Liver (tissue), 9 donors: ENCODE data around the gene DMXL2. TPM values are rescaled to one million over a fixed set of nuclear protein-coding genes. Genes with fewer than 3 reads are reported as not detected.

Experiments
- DNase-seq: peaks from one replicate; pipeline ENCODE4 v3.0.0-alpha.2; 2017; ENCODE audit warnings: low spot score
- H3K27ac ChIP-seq, 2 donors: one replicate each; pipeline ENCODE4 v1.7.0; 2013; ENCODE audit warnings: inconsistent platforms in 2 of 2, low read length in 2 of 2, control low read depth in 1 of 2, low read depth in 1 of 2, mild to moderate bottlenecking in 1 of 2
- H3K27me3 ChIP-seq, 4 donors: one replicate each; pipeline versions ENCODE4 v1.6.1 to v1.7.0; 2013; ENCODE audit warnings: low read length in 3 of 4, inconsistent platforms in 1 of 4, mild to moderate bottlenecking in 1 of 4, moderate library complexity in 1 of 4; ENCODE audit not compliant: control insufficient read depth in 4 of 4, insufficient read depth in 4 of 4
- H3K36me3 ChIP-seq, 4 donors: one replicate each; pipeline versions ENCODE4 v1.6.1 to v1.7.0; 2013; ENCODE audit warnings: low read length in 3 of 4, mild to moderate bottlenecking in 3 of 4, low read depth in 1 of 4, moderate library complexity in 1 of 4; ENCODE audit not compliant: control insufficient read depth in 4 of 4, insufficient read depth in 3 of 4
- H3K4me1 ChIP-seq, 4 donors: one replicate each; pipeline versions ENCODE4 v1.6.1 to v1.7.0; 2013; ENCODE audit warnings: low read length in 3 of 4, mild to moderate bottlenecking in 3 of 4, moderate library complexity in 1 of 4; ENCODE audit not compliant: control insufficient read depth in 4 of 4, insufficient read depth in 4 of 4
- H3K4me3 ChIP-seq, 3 donors: one replicate each; pipeline versions ENCODE4 v1.6.1 to v1.7.0; 2013; ENCODE audit warnings: low read length in 3 of 3, control low read depth in 1 of 3, low read depth in 1 of 3, mild to moderate bottlenecking in 1 of 3
- H3K9ac ChIP-seq, 2 donors: one replicate each; pipeline ENCODE4 v1.7.0; 2013; ENCODE audit warnings: low read length in 2 of 2, mild to moderate bottlenecking in 2 of 2, moderate library complexity in 2 of 2, control low read depth in 1 of 2, low read depth in 1 of 2
- H3K9me3 ChIP-seq, 4 donors: one replicate each; pipeline versions ENCODE4 v1.6.1 to v1.7.0; 2013; ENCODE audit warnings: low read length in 3 of 4; ENCODE audit not compliant: control insufficient read depth in 4 of 4
- EGR1 ChIP-seq, 2 donors: IDR thresholded peaks; 2 replicates each; pipeline ENCODE4 v1.6.1; 2016 to 2018; ENCODE audit warnings: antibody characterized with exemption in 2 of 2, low read depth in 2 of 2
- FOXA1 ChIP-seq: IDR thresholded peaks from 2 replicates; pipeline ENCODE4 v1.6.1; 2016; ENCODE audit warnings: antibody characterized with exemption
- FOXA2 ChIP-seq: IDR thresholded peaks from 2 replicates; pipeline ENCODE4 v1.6.1; 2016; ENCODE audit warnings: antibody characterized with exemption
- GABPA ChIP-seq, 2 donors: IDR thresholded peaks in 1 of 2; conservative IDR thresholded peaks in 1 of 2; 2 replicates each; pipeline ENCODE4 v1.6.1; 2016; ENCODE audit warnings: antibody characterized with exemption in 2 of 2, mild to moderate bottlenecking in 1 of 2, moderate library complexity in 1 of 2
- HNF4A ChIP-seq, 2 donors: conservative IDR thresholded peaks; 2 replicates each; pipeline ENCODE4 v1.6.1; 2016; ENCODE audit warnings: antibody characterized with exemption in 2 of 2, mild to moderate bottlenecking in 2 of 2
- JUND ChIP-seq, 2 donors: IDR thresholded peaks; 2 replicates each; pipeline ENCODE4 v1.6.1; 2016; ENCODE audit warnings: antibody characterized with exemption in 2 of 2
- RAD21 ChIP-seq, 2 donors: IDR thresholded peaks; 2 replicates each; pipeline ENCODE4 v1.6.1; 2016; ENCODE audit warnings: antibody characterized with exemption in 2 of 2, mild to moderate bottlenecking in 2 of 2
- RXRA ChIP-seq, 2 donors: IDR thresholded peaks; 2 replicates each; pipeline ENCODE4 v1.6.1; 2017 to 2018; ENCODE audit warnings: antibody characterized with exemption in 2 of 2, mild to moderate bottlenecking in 1 of 2
- SP1 ChIP-seq: IDR thresholded peaks from 2 replicates; pipeline ENCODE4 v1.6.1; 2018; ENCODE audit warnings: antibody characterized with exemption, mild to moderate bottlenecking
- TAF1 ChIP-seq: conservative IDR thresholded peaks from 2 replicates; pipeline ENCODE4 v1.6.1; 2016; ENCODE audit warnings: antibody characterized with exemption, mild to moderate bottlenecking
- YY1 ChIP-seq: IDR thresholded peaks from 2 replicates; pipeline ENCODE4 v1.6.1; 2016; ENCODE audit warnings: antibody characterized with exemption, mild to moderate bottlenecking
- WGBS: extraction: QIAGEN DNeasy Blood & Tissue Kit; methylation state at CpG from one replicate; pipeline ENCODE4 v1.1.7; 2013; 5-methylcytosine and 5-hydroxymethylcytosine counted together
- polyA plus RNA-seq, 2 donors: library from polyadenylated mRNA; stranded (reverse) in 1 of 2; unstranded in 1 of 2; fragments of 200-250 nt in 1 of 2; fragments of >200 nt in 1 of 2; fragmentation: Nextera tagmentation in 1 of 2; extraction: Ambion mirVana in 1 of 2; gene quantifications; one replicate each; pipeline versions ENCODE4 v1.2.1 to v1.2.3, GENCODE V29; 2013 to 2015
- total RNA-seq, 2 donors: library from RNA; depleted of rRNA; stranded (reverse); fragments of >200 nt; gene quantifications; one replicate each; pipeline ENCODE4 v1.2.3, GENCODE V29; 2014
- TF ChIP-seq, protein P1 (sequence below): IDR thresholded peaks from 2 replicates; pipeline ENCODE4 v1.6.1; 2016; ENCODE audit warnings: antibody characterized with exemption
- TF ChIP-seq, protein P2 (sequence below): IDR thresholded peaks from 2 replicates; pipeline ENCODE4 v1.6.1; 2016; ENCODE audit warnings: antibody characterized with exemption
- TF ChIP-seq, protein P3 (sequence below): IDR thresholded peaks from 2 replicates; pipeline ENCODE4 v1.6.1; 2016; ENCODE audit warnings: antibody characterized with exemption, mild to moderate bottlenecking
- TF ChIP-seq, protein P4 (sequence below): IDR thresholded peaks from 2 replicates; pipeline ENCODE4 v1.6.1; 2016; ENCODE audit warnings: antibody characterized with exemption
- TF ChIP-seq, protein P5 (sequence below): fragments of 150-350 bp; IDR thresholded peaks from 2 replicates; pipeline ENCODE4 v1.5.1; 2017; ENCODE audit warnings: improper control_type of control experiment, low read depth, low read length; ENCODE audit not compliant: missing input control
- donor health status: healthy.
- donor health status: healthy.
- donor health status: healthy.
- donor health status: healthy.
- donor health status: healthy.

The DMXL2 gene
- total and polyA plus RNA-seq, 4 donors, result 3.4 to 58.5 (median 17.6) TPM

DNA sequence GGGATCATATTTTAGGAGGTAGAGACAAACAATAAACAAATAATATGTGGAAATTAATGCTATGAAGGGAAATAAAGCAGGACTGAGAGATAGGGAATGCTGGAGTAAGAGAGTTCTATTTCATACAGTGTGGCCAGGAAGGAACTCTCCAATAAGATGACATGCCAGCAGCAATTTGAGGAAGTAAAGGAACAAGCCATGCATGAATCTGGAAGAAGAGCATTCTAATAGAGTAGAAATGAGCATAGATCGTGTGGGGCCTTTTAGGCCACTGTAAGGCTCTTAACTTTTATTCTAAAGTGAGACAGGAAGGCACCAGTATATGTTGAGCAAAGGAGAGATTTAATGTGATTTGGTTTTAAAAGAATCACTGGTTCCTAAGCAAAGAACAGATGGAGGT is 126.3 kb downstream of the DMXL2 start:
- Histone ChIP-seq H3K9ac (no peak overlapping the region), H3K4me3 (no peak overlapping the region), H3K27me3 (no peaks in the 10 kb centered on the region), H3K9me3 (no peaks in the 10 kb centered on the region), H3K36me3 (no peaks in the 10 kb centered on the region), H3K27ac (no peak overlapping the region), H3K4me1 (peaks cover 2 to 28% (median 19%) of the 10 kb centered on the region in 4 donors)
- DNase-seq, result no peak
- 84% methylated on average over 1 of the region's 1 CpG for WGBS
- TF ChIP-seq SP1 (no peak), EGR1 (IDR thresholded peaks at IDR 0.05; ENCODE audit: low read depth in 2 of 2) (no peak), RAD21 (IDR thresholded peaks at IDR 0.05) (no peak), HNF4A (conservative IDR thresholded peaks at IDR 0.05) (no peak), FOXA1 (no peak), RXRA (IDR thresholded peaks at IDR 0.05) (no peak), TAF1 (no peak), JUND (IDR thresholded peaks at IDR 0.05) (no peak), GABPA (IDR thresholded peaks at IDR 0.05 in 1 of 2, conservative IDR thresholded peaks at IDR 0.05 in 1 of 2) (no peak)
- TF ChIP-seq, protein P1, sequence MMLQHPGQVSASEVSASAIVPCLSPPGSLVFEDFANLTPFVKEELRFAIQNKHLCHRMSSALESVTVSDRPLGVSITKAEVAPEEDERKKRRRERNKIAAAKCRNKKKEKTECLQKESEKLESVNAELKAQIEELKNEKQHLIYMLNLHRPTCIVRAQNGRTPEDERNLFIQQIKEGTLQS, result no peak
- TF ChIP-seq, protein P2, sequence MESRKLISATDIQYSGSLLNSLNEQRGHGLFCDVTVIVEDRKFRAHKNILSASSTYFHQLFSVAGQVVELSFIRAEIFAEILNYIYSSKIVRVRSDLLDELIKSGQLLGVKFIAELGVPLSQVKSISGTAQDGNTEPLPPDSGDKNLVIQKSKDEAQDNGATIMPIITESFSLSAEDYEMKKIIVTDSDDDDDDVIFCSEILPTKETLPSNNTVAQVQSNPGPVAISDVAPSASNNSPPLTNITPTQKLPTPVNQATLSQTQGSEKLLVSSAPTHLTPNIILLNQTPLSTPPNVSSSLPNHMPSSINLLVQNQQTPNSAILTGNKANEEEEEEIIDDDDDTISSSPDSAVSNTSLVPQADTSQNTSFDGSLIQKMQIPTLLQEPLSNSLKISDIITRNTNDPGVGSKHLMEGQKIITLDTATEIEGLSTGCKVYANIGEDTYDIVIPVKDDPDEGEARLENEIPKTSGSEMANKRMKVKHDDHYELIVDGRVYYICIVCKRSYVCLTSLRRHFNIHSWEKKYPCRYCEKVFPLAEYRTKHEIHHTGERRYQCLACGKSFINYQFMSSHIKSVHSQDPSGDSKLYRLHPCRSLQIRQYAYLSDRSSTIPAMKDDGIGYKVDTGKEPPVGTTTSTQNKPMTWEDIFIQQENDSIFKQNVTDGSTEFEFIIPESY, result no peak
- TF ChIP-seq, protein P3, sequence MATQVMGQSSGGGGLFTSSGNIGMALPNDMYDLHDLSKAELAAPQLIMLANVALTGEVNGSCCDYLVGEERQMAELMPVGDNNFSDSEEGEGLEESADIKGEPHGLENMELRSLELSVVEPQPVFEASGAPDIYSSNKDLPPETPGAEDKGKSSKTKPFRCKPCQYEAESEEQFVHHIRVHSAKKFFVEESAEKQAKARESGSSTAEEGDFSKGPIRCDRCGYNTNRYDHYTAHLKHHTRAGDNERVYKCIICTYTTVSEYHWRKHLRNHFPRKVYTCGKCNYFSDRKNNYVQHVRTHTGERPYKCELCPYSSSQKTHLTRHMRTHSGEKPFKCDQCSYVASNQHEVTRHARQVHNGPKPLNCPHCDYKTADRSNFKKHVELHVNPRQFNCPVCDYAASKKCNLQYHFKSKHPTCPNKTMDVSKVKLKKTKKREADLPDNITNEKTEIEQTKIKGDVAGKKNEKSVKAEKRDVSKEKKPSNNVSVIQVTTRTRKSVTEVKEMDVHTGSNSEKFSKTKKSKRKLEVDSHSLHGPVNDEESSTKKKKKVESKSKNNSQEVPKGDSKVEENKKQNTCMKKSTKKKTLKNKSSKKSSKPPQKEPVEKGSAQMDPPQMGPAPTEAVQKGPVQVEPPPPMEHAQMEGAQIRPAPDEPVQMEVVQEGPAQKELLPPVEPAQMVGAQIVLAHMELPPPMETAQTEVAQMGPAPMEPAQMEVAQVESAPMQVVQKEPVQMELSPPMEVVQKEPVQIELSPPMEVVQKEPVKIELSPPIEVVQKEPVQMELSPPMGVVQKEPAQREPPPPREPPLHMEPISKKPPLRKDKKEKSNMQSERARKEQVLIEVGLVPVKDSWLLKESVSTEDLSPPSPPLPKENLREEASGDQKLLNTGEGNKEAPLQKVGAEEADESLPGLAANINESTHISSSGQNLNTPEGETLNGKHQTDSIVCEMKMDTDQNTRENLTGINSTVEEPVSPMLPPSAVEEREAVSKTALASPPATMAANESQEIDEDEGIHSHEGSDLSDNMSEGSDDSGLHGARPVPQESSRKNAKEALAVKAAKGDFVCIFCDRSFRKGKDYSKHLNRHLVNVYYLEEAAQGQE, result no peak
- TF ChIP-seq, protein P4, sequence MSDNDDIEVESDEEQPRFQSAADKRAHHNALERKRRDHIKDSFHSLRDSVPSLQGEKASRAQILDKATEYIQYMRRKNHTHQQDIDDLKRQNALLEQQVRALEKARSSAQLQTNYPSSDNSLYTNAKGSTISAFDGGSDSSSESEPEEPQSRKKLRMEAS, result no peak

DNA sequence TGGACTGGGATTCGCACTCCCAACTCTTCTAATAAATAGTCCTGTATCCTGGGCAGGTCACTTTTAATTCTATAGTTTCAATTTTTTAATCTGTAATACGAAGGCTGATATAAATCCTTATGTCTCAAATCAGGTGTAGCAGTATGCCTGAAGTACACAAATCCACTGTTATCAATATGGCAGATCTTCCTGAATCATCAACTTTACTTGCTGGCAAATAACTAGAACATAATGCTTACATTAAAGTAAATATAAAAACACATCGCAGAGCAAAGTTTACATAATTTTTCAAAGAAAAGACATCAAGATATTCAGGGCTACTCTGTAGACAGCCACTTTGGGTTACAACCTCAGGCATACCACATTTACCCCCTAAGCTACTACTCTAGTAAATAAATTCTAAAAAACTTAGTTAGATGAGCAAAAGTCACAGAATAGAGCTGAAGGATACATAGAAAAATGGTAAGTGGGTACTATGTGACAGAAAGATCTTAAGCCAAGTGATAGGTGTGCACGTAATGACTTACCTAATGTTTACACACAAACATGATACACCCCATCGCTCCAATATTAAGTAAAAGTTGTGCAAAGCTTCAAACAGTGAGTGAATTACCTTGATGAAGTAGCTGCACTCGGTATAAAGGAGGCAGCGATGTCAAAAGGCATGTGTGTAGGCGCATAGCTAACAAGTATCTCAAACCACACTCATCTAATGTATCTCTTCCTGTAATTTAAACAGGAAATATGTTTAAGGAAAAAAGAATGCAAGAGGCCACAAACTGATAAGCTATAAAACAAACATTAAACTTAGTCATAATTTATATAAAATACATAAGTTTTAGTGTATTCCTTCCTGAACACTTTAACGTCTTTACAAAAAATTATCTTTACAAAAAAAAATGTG is 127.9 kb downstream of the DMXL2 start:
- peak overlapping the region in 1 of 2 donors; percentile 43 for H3K9ac ChIP-seq
- H3K9me3 ChIP-seq, result no peaks in the 10 kb centered on the region
- 60% methylated on average over 9 of the region's 9 CpGs for whole genome bisulfite sequencing
- H3K4me1 ChIP-seq, result peaks cover 2 to 28% (median 19%) of the 10 kb centered on the region in 4 donors
- no peak for DNase-seq
- H3K36me3 ChIP-seq, result no peaks in the 10 kb centered on the region
- H3K27ac ChIP-seq, result peak overlapping the region; percentile 34 to 44
- no peaks in the 10 kb centered on the region for H3K27me3 ChIP-seq
- no peak overlapping the region for H3K4me3 ChIP-seq
- TF ChIP-seq SP1, result no peak
- no peak for TF ChIP-seq RXRA (IDR thresholded peaks at IDR 0.05)
- TF ChIP-seq, protein P2, result no peak
- no peak for TF ChIP-seq FOXA2
- TF ChIP-seq, protein P5, sequence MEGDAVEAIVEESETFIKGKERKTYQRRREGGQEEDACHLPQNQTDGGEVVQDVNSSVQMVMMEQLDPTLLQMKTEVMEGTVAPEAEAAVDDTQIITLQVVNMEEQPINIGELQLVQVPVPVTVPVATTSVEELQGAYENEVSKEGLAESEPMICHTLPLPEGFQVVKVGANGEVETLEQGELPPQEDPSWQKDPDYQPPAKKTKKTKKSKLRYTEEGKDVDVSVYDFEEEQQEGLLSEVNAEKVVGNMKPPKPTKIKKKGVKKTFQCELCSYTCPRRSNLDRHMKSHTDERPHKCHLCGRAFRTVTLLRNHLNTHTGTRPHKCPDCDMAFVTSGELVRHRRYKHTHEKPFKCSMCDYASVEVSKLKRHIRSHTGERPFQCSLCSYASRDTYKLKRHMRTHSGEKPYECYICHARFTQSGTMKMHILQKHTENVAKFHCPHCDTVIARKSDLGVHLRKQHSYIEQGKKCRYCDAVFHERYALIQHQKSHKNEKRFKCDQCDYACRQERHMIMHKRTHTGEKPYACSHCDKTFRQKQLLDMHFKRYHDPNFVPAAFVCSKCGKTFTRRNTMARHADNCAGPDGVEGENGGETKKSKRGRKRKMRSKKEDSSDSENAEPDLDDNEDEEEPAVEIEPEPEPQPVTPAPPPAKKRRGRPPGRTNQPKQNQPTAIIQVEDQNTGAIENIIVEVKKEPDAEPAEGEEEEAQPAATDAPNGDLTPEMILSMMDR, result no peak
- TF ChIP-seq HNF4A (conservative IDR thresholded peaks at IDR 0.05), result no peak
- no peak for TF ChIP-seq YY1
- TF ChIP-seq, protein P1, result no peak
- no peak for TF ChIP-seq RAD21 (IDR thresholded peaks at IDR 0.05)
- no peak for TF ChIP-seq GABPA (IDR thresholded peaks at IDR 0.05 in 1 of 2, conservative IDR thresholded peaks at IDR 0.05 in 1 of 2)
